ENCODE results near the gene CFAP141.
"Not testable (repeated sequence)": the region's sequence is repeated elsewhere in the genome, so short reads cannot be mapped to it uniquely, and the experiment has no call there.

The CFAP141 gene

GRCh38 chr1:154206196-154206595 is at the start of gene CFAP141:
CFAP141 (minus strand) TSS chr1:154206333; CDS start chr1:154206307, 26 bp downstream.
- DNase-seq (ENCODE audit: low read depth): no peak

- no peak for DNase-seq (ENCODE audit: low read depth)
Observed at GRCh38 chr1:154253671-154254070, 47.5 kb upstream of the CFAP141 start.

- DNase-seq (ENCODE audit: low read depth): no peak
Observed at GRCh38 chr1:154241703-154242351, 35.7 kb upstream of the CFAP141 start.

- DNase-seq (ENCODE audit: low read depth): no peak
Observed at GRCh38 chr1:154240294-154240833, 34.2 kb upstream of the CFAP141 start.

- DNase-seq (ENCODE audit: low read depth): no peak
Observed at GRCh38 chr1:154239491-154239890, 33.4 kb upstream of the CFAP141 start.

- DNase-seq (ENCODE audit: low read depth): no peak
Observed at GRCh38 chr1:154237880-154238506, 31.9 kb upstream of the CFAP141 start.

- no peak for DNase-seq (ENCODE audit: low read depth)
Observed at GRCh38 chr1:154237435-154237834, 31.3 kb upstream of the CFAP141 start.

GRCh38 chr1:154236855-154237254 is 30.7 kb upstream of the CFAP141 start:
- no peak for DNase-seq (ENCODE audit: low read depth)

- DNase-seq (ENCODE audit: low read depth): not testable (repeated sequence)
Observed at GRCh38 chr1:154233127-154233526, 27.0 kb upstream of the CFAP141 start.

- not testable (repeated sequence) for DNase-seq (ENCODE audit: low read depth)
Observed at GRCh38 chr1:154231112-154231511, 25.0 kb upstream of the CFAP141 start.

GRCh38 chr1:154225370-154225769 is 19.2 kb upstream of the CFAP141 start:
- no peak for DNase-seq (ENCODE audit: low read depth)

- no peak for DNase-seq (ENCODE audit: low read depth)
Observed at GRCh38 chr1:154223621-154224020, 17.5 kb upstream of the CFAP141 start.

- DNase-seq (ENCODE audit: low read depth): no peak
Observed at GRCh38 chr1:154222918-154223317, 16.8 kb upstream of the CFAP141 start.

- DNase-seq (ENCODE audit: low read depth): no peak
Observed at GRCh38 chr1:154222518-154222917, 16.4 kb upstream of the CFAP141 start.

GRCh38 chr1:154221278-154222001 is 15.3 kb upstream of the CFAP141 start:
- DNase-seq (ENCODE audit: low read depth): peak; percentile 77

GRCh38 chr1:154220970-154221277 is 14.8 kb upstream of the CFAP141 start:
- DNase-seq (ENCODE audit: low read depth): no peak

- peak; percentile 99 for DNase-seq (ENCODE audit: low read depth)
Observed at GRCh38 chr1:154220071-154220969, 14.2 kb upstream of the CFAP141 start, which contains the start of gene UBAP2L. UBAP2L (plus strand) TSS chr1:154220955; CDS start chr1:154225124, 4,169 bp downstream.

- DNase-seq (ENCODE audit: low read depth): peak; percentile 31
Observed at GRCh38 chr1:154219541-154219940, 13.4 kb upstream of the CFAP141 start.

GRCh38 chr1:154218545-154218944 is 12.4 kb upstream of the CFAP141 start:
- DNase-seq (ENCODE audit: low read depth): no peak

- peak; percentile 71 for DNase-seq (ENCODE audit: low read depth)
Observed at GRCh38 chr1:154213274-154213673, 7.1 kb upstream of the CFAP141 start.

- DNase-seq (ENCODE audit: low read depth): no peak
Observed at GRCh38 chr1:154212083-154212482, 6.0 kb upstream of the CFAP141 start.
